Activated T-helper 2 cell treated with anti-CD3 and anti-CD28 coated beads, Interferon-gamma antibody, Interleukin-2, Interleukin-4, amounts not matched to agents 10 μg/mL and 5 μg/mL and 100 μg/mL, durations not matched to agents 14 hours and 24 hours and 36 hours (primary cell): ENCODE results near the gene CACNA2D3. TPM values are rescaled to one million over a fixed set of nuclear protein-coding genes. Genes with fewer than 3 reads are reported as not detected.
"Not testable (repeated sequence)": the region's sequence is repeated elsewhere in the genome, so short reads cannot be mapped to it uniquely, and the experiment has no call there.

Experiments
- DNase-seq: peaks from one replicate; pipeline ENCODE4 v3.0.0; 2021; ENCODE audit warnings: low spot score
- H3K27ac Mint-ChIP-seq: one replicate; pipeline ENCODE4 v1.8.0; 2021; ENCODE audit warnings: mixed read lengths
- H3K27me3 Mint-ChIP-seq: one replicate; pipeline ENCODE4 v1.8.0; 2021; ENCODE audit warnings: low read depth, mixed read lengths
- H3K36me3 Mint-ChIP-seq: one replicate; pipeline ENCODE4 v1.8.0; 2021; ENCODE audit warnings: low read depth, mixed read lengths
- H3K4me1 Mint-ChIP-seq: one replicate; pipeline ENCODE4 v1.8.0; 2021; ENCODE audit warnings: low read depth, mixed read lengths
- H3K4me3 Mint-ChIP-seq: one replicate; pipeline ENCODE4 v1.8.0; 2021; ENCODE audit warnings: low read depth, mild to moderate bottlenecking, moderate library complexity, mixed read lengths
- H3K9me3 Mint-ChIP-seq: one replicate; pipeline ENCODE4 v1.8.0; 2021; ENCODE audit warnings: mixed read lengths
- intact Hi-C: fragments of 100-400 bp; cut with micrococcal nuclease; formaldehyde crosslinking; loops from one replicate; pipeline ENCODE4 v1.15.1; 2023
- total RNA-seq: library from RNA; stranded (reverse); gene quantifications from 2 replicates; pipeline ENCODE4 v1.2.3, GENCODE V29; 2022

The CACNA2D3 gene
- total RNA-seq, 1 donor from 2014 or later = not detected

GRCh38 chr3:54116129-54116528 lies 6.2 kb upstream of the CACNA2D3 start:
- intact Hi-C loops, H3K27ac Mint-ChIP-seq, H3K36me3 Mint-ChIP-seq, H3K4me1 Mint-ChIP-seq, H3K4me3 Mint-ChIP-seq, H3K9me3 Mint-ChIP-seq, DNase-seq: not testable (repeated sequence)
- peaks cover 15% of the 10 kb centered on the region for H3K27me3 Mint-ChIP-seq

DNA sequence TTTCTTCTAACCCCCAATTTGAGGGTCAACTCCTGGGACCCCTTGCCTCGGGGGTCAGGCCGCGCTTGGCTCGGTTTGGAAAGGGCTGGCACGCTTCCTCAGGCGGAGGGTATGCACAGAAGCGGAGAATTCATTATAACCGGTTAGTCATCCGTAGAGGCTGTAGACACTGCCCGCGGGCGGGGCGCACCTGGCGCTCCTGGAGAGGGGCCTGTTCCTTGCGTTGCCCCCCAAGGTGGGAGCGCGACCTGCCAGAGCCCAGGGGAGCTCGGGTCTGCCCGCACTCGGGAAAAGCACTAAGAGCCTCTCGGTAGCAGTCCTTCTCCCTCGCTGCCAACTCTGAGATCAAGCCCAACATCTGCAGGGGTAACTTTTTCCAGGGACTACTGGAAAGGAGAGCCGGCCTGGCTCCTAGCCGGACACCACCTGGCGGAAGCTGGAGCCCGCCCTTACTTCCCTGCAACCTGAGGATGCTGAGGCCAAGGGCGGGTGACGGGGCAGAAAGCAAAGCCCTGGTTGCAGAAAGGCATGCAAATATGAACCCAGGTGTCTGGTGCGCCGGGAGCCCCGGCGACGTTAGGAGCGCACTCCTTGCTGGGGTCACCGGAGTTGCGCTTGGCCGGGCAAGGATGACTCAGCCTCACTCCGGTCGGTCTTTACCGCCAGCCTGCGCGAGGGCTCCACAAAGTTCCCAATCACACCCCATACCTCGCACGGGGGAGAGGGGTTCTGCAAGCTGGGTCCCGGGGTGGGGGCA lies 1.5 kb upstream of the CACNA2D3 start:
- Mint-ChIP-seq H3K4me3 (no peak overlapping the region), H3K27me3 (peaks cover 43% of the 10 kb centered on the region), H3K9me3 (no peaks in the 10 kb centered on the region), H3K27ac (no peak overlapping the region), H3K4me1 (peaks cover 3% of the 10 kb centered on the region), H3K36me3 (no peaks in the 10 kb centered on the region)
- intact Hi-C loops = loop anchor here (5.0 kb wide), 1 partner anchor 1366 kb away; the partner anchor contains the start of gene WNT5A
- DNase-seq = no peak

DNA sequence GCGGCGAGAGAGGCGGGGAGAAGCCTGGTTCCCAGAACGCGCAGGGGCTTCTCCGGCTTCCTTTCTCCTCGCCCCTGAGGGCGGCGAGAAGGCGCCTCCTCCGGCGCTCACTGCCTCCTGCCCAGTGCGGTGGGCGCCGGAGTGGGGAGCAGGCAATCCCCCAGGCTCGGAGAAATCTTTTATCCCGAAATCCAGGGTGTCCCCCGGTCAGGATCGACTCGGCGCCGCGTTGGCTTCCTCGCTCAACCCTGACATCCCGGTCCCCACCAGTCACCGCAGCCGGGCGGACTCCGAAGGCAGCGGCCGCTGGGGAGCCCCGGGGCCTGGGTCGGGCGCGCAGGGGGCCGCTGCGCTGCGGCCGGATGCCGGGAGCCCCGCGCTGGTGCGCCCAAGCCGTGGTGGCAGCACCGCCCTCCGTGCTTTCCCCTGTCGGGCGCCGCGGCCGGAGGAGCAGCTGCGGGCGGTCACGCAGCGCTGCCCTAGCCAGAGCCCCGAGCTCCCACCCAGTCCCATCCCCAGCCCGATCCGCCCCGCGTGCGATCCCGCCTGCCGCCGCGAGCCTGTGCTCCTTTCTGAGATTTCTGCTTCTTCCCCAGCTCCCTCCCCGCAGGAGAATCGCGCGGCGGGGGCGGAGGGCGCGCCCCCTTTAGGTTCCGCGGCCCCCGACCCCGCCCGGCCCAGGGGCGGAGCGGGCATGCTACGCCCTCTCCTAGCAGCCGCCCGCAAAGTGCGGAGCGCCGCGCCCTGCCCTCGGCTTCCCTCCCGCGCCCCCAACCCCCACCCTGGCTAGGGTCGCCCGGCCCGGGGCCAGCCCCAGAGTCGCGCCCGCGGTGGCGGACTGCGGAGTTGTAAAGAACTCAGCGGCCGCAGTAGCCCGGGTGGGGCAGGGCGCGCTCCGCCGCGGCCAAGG lies 683 bp upstream of the CACNA2D3 start:
- H3K27me3 Mint-ChIP-seq = peaks cover 43% of the 10 kb centered on the region
- no peak for DNase-seq
- no peak overlapping the region for H3K4me3 Mint-ChIP-seq
- intact Hi-C loops = loop anchor here (5.0 kb wide), 1 partner anchor 1366 kb away; the partner anchor contains the start of gene WNT5A
- H3K4me1 Mint-ChIP-seq = peaks cover 3% of the 10 kb centered on the region
- no peaks in the 10 kb centered on the region for H3K36me3 Mint-ChIP-seq
- H3K27ac Mint-ChIP-seq = no peak overlapping the region
- no peaks in the 10 kb centered on the region for H3K9me3 Mint-ChIP-seq

DNA sequence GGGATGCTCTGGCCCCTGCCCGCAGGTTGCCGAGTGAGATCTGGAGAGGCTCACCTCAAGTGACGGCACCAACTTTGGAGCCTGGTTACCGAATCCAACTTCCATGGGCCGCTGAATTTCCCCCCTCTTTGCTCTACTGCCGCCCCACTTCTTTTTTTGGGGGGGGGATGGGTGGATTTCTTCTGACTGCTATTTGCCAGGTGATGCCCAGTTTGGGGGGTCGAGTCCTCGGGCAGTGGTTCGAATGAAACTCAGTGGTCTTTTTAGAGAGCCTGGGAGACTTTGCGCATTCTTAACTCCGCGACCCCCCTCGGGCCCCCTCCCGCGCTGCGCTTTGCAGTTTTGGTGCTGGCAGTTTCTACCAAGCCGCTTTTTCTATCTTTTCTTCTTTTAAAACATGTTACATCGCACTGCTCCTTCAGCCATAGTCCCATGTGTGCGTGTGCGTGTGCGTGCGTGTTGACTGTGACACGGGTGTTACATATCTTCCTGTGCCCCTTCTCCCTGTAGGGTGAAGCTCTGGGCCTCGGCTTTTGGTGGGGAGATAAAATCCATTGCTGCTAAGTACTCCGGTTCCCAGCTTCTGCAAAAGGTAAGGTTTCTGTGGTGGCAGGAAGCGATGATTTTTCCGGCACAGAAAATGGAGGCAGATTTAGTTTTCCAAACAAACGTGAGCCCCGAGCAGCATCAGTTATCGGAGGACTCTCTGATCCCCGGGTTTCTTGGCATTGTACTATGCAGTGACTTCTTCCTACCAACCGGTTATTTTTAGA lies 837 bp downstream of the CACNA2D3 start:
- DNase-seq = no peak
- H3K27ac Mint-ChIP-seq = no peak overlapping the region
- peaks cover 43% of the 10 kb centered on the region for H3K27me3 Mint-ChIP-seq
- H3K36me3 Mint-ChIP-seq = no peaks in the 10 kb centered on the region
- peaks cover 3% of the 10 kb centered on the region for H3K4me1 Mint-ChIP-seq
- H3K4me3 Mint-ChIP-seq = no peak overlapping the region
- intact Hi-C loops = loop anchor here (5.0 kb wide), 1 partner anchor 1364 kb away; the partner anchor contains the start of gene WNT5A
- H3K9me3 Mint-ChIP-seq = no peaks in the 10 kb centered on the region

DNA sequence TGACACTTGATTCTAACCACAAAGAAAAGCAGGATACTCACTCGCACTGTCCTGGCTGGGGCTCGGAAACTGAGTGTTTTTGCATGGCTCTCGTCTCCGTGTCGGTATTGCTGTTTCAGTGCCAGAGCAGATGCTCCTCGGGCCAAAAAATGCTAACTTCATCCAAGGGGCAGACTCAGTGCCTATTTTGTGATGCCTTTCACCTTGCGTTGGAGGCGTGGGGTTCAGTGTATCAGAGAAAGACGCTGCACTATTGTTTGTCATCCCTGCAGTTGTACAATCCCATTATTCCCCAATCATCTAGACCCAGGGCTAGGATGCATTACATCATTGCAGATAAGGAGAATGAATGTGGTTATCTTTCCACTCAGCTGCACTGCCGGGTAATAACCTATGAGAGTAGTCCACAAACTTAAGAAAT lies 1.4 kb downstream of the CACNA2D3 start:
- peaks cover 43% of the 10 kb centered on the region for H3K27me3 Mint-ChIP-seq
- no peaks in the 10 kb centered on the region for H3K36me3 Mint-ChIP-seq
- H3K27ac Mint-ChIP-seq = no peak overlapping the region
- no peak for DNase-seq
- intact Hi-C loops = loop anchor here (5.0 kb wide), 1 partner anchor 1364 kb away; the partner anchor contains the start of gene WNT5A
- peaks cover 3% of the 10 kb centered on the region for H3K4me1 Mint-ChIP-seq
- H3K4me3 Mint-ChIP-seq = no peak overlapping the region
- no peaks in the 10 kb centered on the region for H3K9me3 Mint-ChIP-seq

- H3K4me1 Mint-ChIP-seq = peaks cover 3% of the 10 kb centered on the region
- no peaks in the 10 kb centered on the region for H3K36me3 Mint-ChIP-seq
- DNase-seq = no peak
- H3K27ac Mint-ChIP-seq = no peak overlapping the region
- H3K27me3 Mint-ChIP-seq = peaks cover 36% of the 10 kb centered on the region
- intact Hi-C loops = no loop called here
- H3K4me3 Mint-ChIP-seq = no peak overlapping the region
- H3K9me3 Mint-ChIP-seq = no peaks in the 10 kb centered on the region
Measured at GRCh38 chr3:54125300-54125699, 2.9 kb downstream of the CACNA2D3 start.

DNA sequence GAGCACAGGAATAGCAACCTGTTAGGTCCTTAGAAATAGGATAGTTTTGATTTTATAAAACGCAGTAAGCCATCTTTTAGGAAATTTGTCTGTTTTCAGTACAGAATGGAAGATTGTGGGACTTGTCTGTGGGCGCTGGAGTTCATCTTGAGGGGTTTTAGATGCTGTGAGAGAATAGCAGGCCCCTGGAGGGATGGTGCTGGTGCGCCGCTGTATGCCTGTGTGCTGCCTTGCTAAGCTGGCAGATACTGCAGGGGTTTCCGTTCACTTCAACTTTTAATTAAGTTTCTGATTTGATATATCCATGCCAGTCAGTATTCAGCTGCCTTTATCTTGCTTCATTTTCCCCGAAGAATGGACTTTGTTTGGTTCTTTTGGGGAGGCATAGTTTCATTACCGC lies 4.2 kb downstream of the CACNA2D3 start:
- no peaks in the 10 kb centered on the region for H3K36me3 Mint-ChIP-seq
- no peaks in the 10 kb centered on the region for H3K9me3 Mint-ChIP-seq
- peaks cover 27% of the 10 kb centered on the region for H3K27me3 Mint-ChIP-seq
- intact Hi-C loops = no loop called here
- no peak overlapping the region for H3K27ac Mint-ChIP-seq
- H3K4me1 Mint-ChIP-seq = peaks cover 3% of the 10 kb centered on the region
- DNase-seq = no peak
- H3K4me3 Mint-ChIP-seq = no peak overlapping the region

DNA sequence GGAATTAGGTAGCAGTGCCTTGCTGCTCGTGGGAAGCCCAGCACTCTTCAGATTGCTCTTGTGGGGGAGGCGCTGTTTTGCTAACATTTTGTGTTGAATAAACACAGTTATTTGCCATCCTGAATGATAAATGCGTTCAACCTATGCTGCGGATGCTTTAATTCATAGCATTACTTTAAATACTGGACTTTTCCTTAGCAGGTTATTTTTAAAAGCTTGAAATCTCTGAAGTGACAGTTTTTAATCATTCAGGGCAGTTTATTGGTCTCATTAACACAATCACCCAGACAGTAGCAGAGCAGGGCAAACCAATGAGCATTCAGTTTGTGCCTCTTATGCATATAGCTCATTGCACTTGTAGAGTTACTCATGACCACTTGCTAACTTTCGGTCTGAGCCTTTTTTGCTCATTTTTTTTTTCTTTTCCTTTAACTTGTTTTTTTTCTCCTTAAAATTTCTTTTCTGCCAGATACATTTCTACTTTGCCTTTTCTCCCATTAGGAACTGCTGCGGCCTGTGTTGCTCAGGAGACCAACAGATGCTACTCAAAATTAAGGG lies 5.2 kb downstream of the CACNA2D3 start:
- Mint-ChIP-seq H3K36me3 (no peaks in the 10 kb centered on the region), H3K4me1 (peaks cover 3% of the 10 kb centered on the region), H3K4me3 (no peak overlapping the region), H3K27me3 (peaks cover 27% of the 10 kb centered on the region), H3K27ac (no peak overlapping the region), H3K9me3 (no peaks in the 10 kb centered on the region)
- intact Hi-C loops = no loop called here
- no peak for DNase-seq

DNA sequence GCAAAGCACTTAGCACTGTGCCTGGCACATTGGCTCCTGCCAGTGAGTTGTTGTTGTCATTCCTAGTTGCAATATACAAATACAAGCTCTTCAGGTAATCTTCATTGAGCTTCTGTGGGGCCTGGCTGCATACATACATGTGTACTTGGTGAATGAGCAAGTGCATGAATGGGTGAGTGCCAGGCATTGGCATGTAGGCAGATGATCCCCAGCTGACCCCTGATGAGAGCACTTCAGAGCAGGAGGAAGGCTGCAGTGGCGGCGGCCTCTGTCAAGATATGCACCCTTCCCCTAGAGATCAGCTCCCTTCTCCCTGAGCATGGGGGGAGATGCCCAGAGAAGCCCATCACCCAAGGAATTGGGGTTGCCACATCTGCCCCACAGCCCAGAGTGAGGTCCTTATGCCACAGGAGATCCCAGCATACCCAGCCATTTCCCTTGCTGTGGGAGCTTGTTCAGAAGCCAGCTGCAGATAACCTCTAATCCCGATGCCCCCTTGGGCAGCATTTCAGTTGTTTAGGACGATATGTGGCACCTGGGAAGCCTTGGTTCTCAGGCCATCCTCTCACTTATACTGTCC lies 8.8 kb downstream of the CACNA2D3 start:
- Mint-ChIP-seq H3K36me3 (no peaks in the 10 kb centered on the region), H3K4me3 (no peak overlapping the region), H3K27ac (no peak overlapping the region), H3K4me1 (no peaks in the 10 kb centered on the region), H3K9me3 (no peaks in the 10 kb centered on the region), H3K27me3 (no peaks in the 10 kb centered on the region)
- no peak for DNase-seq
- intact Hi-C loops = no loop called here

GRCh38 chr3:54131890-54132289 lies 9.5 kb downstream of the CACNA2D3 start:
- Mint-ChIP-seq H3K27me3 (no peaks in the 10 kb centered on the region), H3K36me3 (no peaks in the 10 kb centered on the region), H3K4me1 (no peaks in the 10 kb centered on the region), H3K27ac (no peak overlapping the region), H3K4me3 (no peak overlapping the region), H3K9me3 (no peaks in the 10 kb centered on the region)
- intact Hi-C loops = no loop called here
- DNase-seq = no peak

DNA sequence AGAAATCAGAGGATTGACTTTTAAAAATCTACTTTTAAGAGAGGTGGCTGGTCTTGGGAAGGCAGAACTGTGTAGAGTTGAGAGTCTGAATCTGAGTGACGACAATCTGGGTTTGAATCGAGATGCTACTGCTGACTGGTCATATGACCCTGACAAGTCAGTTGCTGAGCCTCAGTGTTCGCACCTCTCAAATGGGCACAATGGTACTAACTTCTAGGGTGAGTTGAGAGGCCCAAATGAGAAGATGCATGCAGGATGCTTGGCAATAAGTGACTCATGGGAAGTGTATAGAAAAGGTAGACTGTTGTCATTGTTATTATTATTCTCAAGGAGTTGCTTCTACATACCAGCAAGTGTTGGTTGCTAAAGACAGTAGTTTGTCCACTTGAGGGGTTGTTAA lies 10.3 kb downstream of the CACNA2D3 start:
- no peak overlapping the region for H3K4me3 Mint-ChIP-seq
- no peaks in the 10 kb centered on the region for H3K9me3 Mint-ChIP-seq
- no peaks in the 10 kb centered on the region for H3K36me3 Mint-ChIP-seq
- H3K27ac Mint-ChIP-seq = no peak overlapping the region
- H3K27me3 Mint-ChIP-seq = no peaks in the 10 kb centered on the region
- intact Hi-C loops = no loop called here
- DNase-seq = no peak
- no peaks in the 10 kb centered on the region for H3K4me1 Mint-ChIP-seq

GRCh38 chr3:54133196-54133595 lies 10.8 kb downstream of the CACNA2D3 start:
- intact Hi-C loops = no loop called here
- Mint-ChIP-seq H3K36me3 (no peaks in the 10 kb centered on the region), H3K4me1 (no peaks in the 10 kb centered on the region), H3K9me3 (no peaks in the 10 kb centered on the region), H3K4me3 (no peak overlapping the region), H3K27ac (no peak overlapping the region), H3K27me3 (no peaks in the 10 kb centered on the region)
- DNase-seq = no peak
